GM18505 (cell line): Measurements from ENCODE around the gene APOBEC4.

ENCODE experiments used
- ATAC-seq: cut with Tn5 transposase; IDR thresholded peaks from one replicate; pipeline ENCODE4 v1.9.1; 2021; ENCODE audit not compliant: unreplicated experiment
- POLR2A ChIP-seq: IDR thresholded peaks from 4 replicates; pipeline ENCODE4 v1.6.1; 2011; ENCODE audit warnings: borderline replicate concordance; ENCODE audit not compliant: insufficient read depth, insufficient read length; ENCODE audit errors: extremely low read depth

APOBEC4 gene

DNA sequence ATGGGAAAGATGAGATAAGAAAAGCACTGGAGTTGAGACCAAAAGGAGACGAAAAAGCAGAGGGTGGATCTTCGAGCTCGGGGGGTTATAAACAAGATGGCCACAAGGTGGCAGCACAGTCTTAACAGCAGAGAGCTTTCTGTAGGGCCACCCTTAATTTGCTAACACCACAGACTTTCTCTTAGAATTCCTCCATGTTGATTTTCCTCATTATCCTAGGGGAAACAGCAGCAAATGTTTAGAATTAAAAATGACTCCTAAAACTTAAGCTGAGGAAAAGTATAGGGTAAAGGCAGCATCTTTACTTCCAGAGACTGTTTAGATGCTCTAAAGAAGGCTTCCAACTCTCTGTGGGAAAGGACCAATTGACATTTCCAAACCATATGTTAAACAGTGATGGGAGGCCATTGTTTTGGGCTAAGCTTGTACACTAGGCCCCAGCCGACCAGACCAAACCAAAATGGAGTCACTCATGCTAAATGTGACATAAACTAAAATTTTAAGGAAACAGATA lies 2.5 kb upstream of the APOBEC4 start:
- ATAC-seq = peak; percentile 56
- no peak for TF ChIP-seq POLR2A

GRCh38 chr1:183654706-183655105 lies 1.6 kb upstream of the APOBEC4 start:
- no peak for ATAC-seq

DNA sequence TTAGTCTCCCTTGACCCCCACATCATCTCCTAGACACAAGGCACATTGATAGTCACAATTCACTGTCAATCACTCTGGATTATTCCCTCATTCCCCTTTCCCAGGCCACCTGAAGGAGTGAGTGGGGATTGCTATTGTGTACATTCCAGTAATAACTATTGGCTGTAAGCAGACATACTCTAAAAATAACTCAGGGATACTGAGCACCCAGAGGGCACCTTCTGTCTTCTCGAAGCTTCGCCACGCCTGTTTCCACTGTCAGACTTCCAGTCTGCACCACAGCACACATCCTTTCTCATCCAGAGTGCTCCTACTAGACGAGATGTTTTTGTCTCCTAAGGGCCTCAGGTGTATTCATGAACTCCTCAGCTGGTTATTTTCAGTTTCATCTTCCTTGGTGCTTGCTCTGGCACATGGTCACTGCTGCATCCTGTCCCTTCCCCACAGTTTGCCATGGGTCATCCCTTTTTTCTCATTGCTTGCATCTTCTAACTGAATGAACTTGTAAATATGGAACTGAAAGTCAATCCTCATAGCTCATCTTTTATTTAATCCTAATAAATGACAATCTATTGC lies 848 bp upstream of the APOBEC4 start:
- TF ChIP-seq POLR2A = no peak
- ATAC-seq = no peak

More at GRCh38 chr1:183654706-183655105, 1.6 kb upstream of the APOBEC4 start:
- no peak for TF ChIP-seq POLR2A

DNA sequence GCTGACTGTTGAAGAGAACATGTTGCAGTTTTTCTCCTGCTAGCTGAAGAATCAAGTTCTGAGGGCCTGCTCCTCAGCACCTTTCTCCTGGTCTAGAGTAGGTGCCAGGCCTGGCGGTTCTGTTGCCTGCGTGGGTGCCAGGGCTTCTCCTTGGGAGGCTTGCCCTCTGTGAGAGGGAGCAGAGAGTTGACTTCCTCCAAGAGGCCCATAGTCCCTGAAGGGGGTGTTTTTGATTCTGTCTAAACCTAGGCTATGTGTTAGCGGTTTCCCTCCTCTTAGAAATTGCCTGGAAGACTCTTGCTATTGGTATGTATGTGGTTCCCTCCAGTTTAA lies 312 bp upstream of the APOBEC4 start:
- TF ChIP-seq POLR2A = no peak
- no peak for ATAC-seq

- no peak for ATAC-seq
- TF ChIP-seq POLR2A = no peak
Observed at GRCh38 chr1:183652107-183652506, 1.0 kb downstream of the APOBEC4 start.

DNA sequence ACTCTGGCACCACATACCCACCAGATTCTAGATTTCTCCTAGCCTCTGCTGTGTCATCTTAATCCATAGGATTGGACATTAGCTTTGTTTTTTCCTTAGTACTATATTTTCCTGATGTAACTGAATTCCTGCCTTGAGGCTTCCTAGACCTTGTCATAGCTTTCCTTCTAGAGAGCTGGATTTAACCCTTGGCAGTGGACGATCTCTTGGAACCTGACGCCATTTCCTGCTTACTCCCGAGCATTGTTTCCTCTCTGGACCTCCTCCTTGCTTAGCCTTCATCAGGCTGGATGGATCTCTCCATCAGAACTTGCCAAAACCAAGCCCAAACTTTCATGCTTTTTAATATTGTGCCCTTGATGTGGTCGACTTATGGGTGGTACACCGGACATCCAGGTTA lies 1.5 kb downstream of the APOBEC4 start:
- ATAC-seq = no peak
- TF ChIP-seq POLR2A = no peak

GRCh38 chr1:183648042-183648441 lies 5.1 kb downstream of the APOBEC4 start:
- ATAC-seq = no peak
- TF ChIP-seq POLR2A = no peak

DNA sequence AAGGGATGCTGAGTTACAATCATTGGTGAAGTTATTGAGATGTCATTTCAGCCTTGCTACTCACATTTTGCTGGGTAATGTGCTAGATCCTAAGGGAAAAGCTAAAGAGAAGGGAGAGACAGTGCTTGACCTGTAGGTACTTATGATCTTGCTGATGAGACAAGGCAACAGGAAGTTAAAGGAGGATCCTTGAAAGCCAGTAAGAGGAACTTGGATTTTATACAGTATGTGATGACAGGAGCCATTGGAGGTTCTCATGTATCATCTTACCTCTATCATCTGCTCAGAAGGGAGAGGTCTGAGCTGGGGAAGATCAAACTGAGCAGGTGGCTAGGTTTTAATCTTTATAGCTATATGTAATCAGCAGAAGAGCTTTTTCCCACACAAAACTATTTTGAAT lies 6.3 kb downstream of the APOBEC4 start:
- no peak for ATAC-seq
- TF ChIP-seq POLR2A = no peak

- no peak for TF ChIP-seq POLR2A
- no peak for ATAC-seq
Observed at GRCh38 chr1:183645531-183645930, 7.6 kb downstream of the APOBEC4 start.

- TF ChIP-seq POLR2A = no peak
- no peak for ATAC-seq
Observed at GRCh38 chr1:183642166-183642565, 10.9 kb downstream of the APOBEC4 start.

DNA sequence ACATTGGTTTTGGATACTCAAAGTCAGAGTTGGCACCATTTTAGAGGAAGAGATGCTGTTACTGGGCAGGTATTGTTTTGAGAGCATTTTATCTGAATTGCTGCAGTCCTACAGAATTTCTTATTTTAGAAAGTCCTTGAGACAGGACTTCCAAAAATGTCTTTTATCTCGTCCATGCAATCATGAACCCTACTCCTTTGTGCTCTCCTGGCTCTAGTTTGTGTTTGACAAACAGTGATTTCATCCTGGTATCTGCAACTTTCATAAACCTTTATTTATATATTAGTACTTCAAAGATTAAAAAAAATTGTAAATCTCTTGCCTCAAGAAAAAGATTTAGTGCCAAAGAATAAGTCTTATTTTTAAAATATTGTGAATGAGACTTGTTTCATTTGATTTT lies 12.9 kb downstream of the APOBEC4 start:
- no peak for TF ChIP-seq POLR2A
- ATAC-seq = no peak

- no peak for TF ChIP-seq POLR2A
- ATAC-seq = no peak
Observed at GRCh38 chr1:183638649-183639387, 14.3 kb downstream of the APOBEC4 start.

- TF ChIP-seq POLR2A = no peak
- no peak for ATAC-seq
Observed at GRCh38 chr1:183636783-183637182, 16.3 kb downstream of the APOBEC4 start.

DNA sequence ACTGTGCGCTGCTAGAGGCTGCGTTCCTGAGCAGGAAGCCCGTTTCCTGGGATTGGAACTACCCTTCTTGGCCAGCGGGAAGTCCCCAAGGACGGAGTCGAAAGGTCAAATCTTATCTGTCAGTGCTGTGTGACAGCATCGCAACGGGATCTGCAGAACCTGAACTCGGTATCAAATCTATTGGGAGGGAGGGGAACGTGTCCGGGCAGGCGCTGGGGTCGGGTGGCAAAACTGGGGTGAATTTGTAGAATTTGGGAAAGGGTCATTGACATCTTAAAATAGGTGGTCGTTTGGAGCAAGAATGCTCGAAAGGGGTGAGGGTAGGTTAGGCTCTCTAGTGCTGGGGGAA lies 16.8 kb downstream of the APOBEC4 start:
- no peak for TF ChIP-seq POLR2A
- ATAC-seq = no peak
